ENCODE data around the gene SPAG6. TPM values are rescaled to one million over a fixed set of nuclear protein-coding genes. Genes with fewer than 3 reads are reported as not detected.

SPAG6 gene
- total RNA-seq, 2 experiments from 2014 or later = not detected

DNA sequence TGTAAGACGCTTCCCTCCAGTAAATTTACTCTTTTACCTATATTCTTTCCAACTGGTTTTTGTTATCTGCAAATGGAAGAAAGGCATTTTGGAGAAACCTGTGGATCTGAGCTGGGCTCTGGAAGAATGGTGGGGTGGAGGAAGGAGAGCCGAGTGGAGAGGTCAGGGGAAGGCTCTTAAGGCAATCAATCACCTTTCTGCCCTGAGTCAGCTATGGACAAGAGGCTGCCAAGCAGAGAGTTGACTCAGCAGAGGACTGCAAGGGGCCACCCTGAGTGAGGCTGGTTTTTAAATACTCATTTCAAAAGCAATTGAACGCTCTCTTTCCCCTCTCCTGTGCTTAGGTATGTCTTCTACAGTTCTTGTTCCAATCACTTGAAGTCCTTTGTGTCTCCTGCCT, 81.8 kb downstream of the SPAG6 start:
- Mint-ChIP-seq H3K27me3 (peaks cover 15% of the 10 kb centered on the region), H3K4me3 (no peak overlapping the region), H3K9me3 (no peaks in the 10 kb centered on the region)

DNA sequence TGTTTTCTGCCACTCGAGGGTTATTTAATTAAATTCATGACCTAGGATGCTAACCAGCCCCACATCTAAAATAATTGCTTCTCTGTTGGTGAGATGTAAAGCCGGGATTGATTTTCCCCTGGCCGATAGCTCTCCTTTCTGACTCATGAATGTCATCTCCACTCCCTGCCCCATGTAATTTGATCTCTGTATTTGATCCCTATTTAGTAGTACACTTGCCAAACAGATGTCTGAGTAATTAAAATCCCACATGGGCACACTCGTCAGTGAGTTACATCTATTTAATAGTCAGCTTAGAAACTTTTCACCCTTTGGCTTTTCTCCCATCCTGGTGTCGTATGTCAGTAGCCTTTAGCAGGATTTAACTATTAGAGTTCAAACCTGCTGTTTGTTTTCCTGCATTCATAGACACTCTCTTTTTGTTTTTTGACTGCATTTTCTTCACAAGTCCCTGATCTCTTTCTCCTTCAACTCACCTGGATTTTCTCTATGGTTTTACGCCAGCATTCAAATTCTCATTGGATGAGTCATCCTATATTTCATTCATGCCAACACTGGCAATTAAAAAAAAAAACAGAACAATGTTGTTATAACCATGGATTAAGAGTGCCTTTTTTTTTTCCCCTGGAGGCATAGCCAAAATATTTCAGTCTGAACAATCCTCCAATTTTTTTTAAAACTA, 82.7 kb downstream of the SPAG6 start:
- TF ChIP-seq, protein P1, sequence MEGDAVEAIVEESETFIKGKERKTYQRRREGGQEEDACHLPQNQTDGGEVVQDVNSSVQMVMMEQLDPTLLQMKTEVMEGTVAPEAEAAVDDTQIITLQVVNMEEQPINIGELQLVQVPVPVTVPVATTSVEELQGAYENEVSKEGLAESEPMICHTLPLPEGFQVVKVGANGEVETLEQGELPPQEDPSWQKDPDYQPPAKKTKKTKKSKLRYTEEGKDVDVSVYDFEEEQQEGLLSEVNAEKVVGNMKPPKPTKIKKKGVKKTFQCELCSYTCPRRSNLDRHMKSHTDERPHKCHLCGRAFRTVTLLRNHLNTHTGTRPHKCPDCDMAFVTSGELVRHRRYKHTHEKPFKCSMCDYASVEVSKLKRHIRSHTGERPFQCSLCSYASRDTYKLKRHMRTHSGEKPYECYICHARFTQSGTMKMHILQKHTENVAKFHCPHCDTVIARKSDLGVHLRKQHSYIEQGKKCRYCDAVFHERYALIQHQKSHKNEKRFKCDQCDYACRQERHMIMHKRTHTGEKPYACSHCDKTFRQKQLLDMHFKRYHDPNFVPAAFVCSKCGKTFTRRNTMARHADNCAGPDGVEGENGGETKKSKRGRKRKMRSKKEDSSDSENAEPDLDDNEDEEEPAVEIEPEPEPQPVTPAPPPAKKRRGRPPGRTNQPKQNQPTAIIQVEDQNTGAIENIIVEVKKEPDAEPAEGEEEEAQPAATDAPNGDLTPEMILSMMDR (IDR thresholded peaks at IDR 0.05) = no peak
- DNase-seq (no peak), ATAC-seq (no peak)
- no peak overlapping the region for H3K27ac Mint-ChIP-seq
- POLR2A ChIA-PET = interaction anchor here (1.0 kb wide), 1 partner anchor 9 kb away, joined by 5 read pairs; no protein-coding TSS in a partner anchor
- H3K36me3 Mint-ChIP-seq (ENCODE audit: low read depth) = no peaks in the 10 kb centered on the region
- peaks cover 15% of the 10 kb centered on the region for H3K27me3 Mint-ChIP-seq
- CTCF ChIA-PET = no interaction called here
- intact Hi-C loops (cut with micrococcal nuclease) = loop anchor here (10.0 kb wide), 1 partner anchor 173 kb away; no protein-coding TSS in a partner anchor
- peaks cover 8% of the 10 kb centered on the region for H3K4me1 Mint-ChIP-seq (ENCODE audit: low read depth)
- no peak overlapping the region for H3K4me3 Mint-ChIP-seq
- no peaks in the 10 kb centered on the region for H3K9me3 Mint-ChIP-seq

More for the DNA sequence above, 81.8 kb downstream of the SPAG6 start:
- intact Hi-C loops (cut with micrococcal nuclease) = loop anchor here (10.0 kb wide), 1 partner anchor 172 kb away; no protein-coding TSS in a partner anchor
- TF ChIP-seq, protein P1 (IDR thresholded peaks at IDR 0.05) = no peak
- Mint-ChIP-seq H3K4me1 (ENCODE audit: low read depth) (peaks cover 8% of the 10 kb centered on the region), H3K36me3 (ENCODE audit: low read depth) (no peaks in the 10 kb centered on the region), H3K27ac (no peak overlapping the region)
- ChIA-PET POLR2A (interaction anchor here (1.0 to 1.2 kb wide), 2 partner anchors 10 to 11 kb away, joined by 3 to 5 read pairs; no protein-coding TSS in a partner anchor), CTCF (no interaction called here)
- ATAC-seq (peak; percentile 62), DNase-seq (peak; percentile 18)

DNA sequence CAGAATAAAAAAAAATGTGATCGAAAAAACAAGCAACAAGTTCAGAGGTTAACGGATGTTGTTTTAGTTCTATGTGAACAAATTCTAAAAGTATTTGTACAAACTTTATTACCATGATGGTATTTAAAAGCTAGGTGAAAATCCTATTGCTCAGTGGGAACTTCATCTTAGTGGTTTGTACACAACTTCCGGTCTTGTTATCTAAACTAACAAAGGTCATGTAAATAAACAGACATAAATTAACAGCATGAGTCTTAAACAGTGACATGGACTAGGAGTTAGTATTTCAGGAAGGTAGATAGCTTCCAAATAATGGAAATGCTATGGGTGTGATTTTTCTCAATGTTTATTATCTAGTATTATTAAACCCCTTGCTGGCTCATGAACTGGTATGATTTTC, 83.8 kb downstream of the SPAG6 start:
- DNase-seq = no peak
- CTCF ChIA-PET = interaction anchor here (0.6 to 1.3 kb wide), 4 partner anchors 84 to 426 kb away, joined by 3 read pairs; partner anchors contain the start of genes DNAJC1 and SPAG6
- POLR2A ChIA-PET = interaction anchor here (1.1 kb wide), 1 partner anchor 176 kb away, joined by 3 read pairs; no protein-coding TSS in a partner anchor
- ATAC-seq = no peak
- intact Hi-C loops (cut with micrococcal nuclease) = loop anchor here (10.0 kb wide), 1 partner anchor 174 kb away; no protein-coding TSS in a partner anchor
- TF ChIP-seq, protein P1 (IDR thresholded peaks at IDR 0.05) = no peak
- Mint-ChIP-seq H3K36me3 (ENCODE audit: low read depth) (no peaks in the 10 kb centered on the region), H3K4me1 (ENCODE audit: low read depth) (peaks cover 13% of the 10 kb centered on the region), H3K4me3 (no peak overlapping the region), H3K9me3 (no peaks in the 10 kb centered on the region), H3K27me3 (peaks cover 15% of the 10 kb centered on the region), H3K27ac (no peak overlapping the region)

DNA sequence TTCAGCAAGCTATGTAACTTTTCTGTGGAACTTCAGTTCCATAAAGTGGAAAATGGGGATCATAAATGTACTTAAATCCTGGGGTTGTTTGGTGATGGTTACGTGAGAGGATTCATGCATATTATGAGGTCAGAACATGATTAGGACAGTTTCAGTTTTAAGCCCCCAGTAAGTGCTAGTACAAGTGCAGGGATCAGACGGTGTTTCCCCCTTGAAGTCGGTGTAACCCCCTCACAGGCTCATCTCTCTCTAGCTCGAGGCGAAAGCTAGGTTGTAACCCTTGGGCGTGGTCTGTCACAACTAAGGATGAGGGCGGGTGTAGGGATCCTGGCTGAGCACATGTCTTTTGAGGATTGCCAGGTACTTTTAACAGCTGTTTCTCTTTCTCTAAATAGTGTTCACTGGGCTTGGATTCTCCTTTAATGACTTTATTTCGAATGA, 84.7 kb downstream of the SPAG6 start:
- peak; percentile 72 for ATAC-seq
- Mint-ChIP-seq H3K4me3 (no peak overlapping the region), H3K4me1 (ENCODE audit: low read depth) (peaks cover 21% of the 10 kb centered on the region), H3K9me3 (no peaks in the 10 kb centered on the region), H3K27ac (no peak overlapping the region), H3K36me3 (ENCODE audit: low read depth) (no peaks in the 10 kb centered on the region), H3K27me3 (peaks cover 15% of the 10 kb centered on the region)
- peak; percentile 26 for DNase-seq
- intact Hi-C loops (cut with micrococcal nuclease) = loop anchor here (10.0 kb wide), 3 partner anchors 65 to 425 kb away; partner anchors contain the start of gene DNAJC1
- ChIA-PET POLR2A (interaction anchor here (1.1 kb wide), 1 partner anchor 177 kb away, joined by 3 read pairs; no protein-coding TSS in a partner anchor), CTCF (interaction anchor here (1.2 to 1.3 kb wide), 2 partner anchors 144 to 427 kb away, joined by 3 read pairs; partner anchors contain the start of gene DNAJC1)
- TF ChIP-seq, protein P1 (IDR thresholded peaks at IDR 0.05) = no peak

DNA sequence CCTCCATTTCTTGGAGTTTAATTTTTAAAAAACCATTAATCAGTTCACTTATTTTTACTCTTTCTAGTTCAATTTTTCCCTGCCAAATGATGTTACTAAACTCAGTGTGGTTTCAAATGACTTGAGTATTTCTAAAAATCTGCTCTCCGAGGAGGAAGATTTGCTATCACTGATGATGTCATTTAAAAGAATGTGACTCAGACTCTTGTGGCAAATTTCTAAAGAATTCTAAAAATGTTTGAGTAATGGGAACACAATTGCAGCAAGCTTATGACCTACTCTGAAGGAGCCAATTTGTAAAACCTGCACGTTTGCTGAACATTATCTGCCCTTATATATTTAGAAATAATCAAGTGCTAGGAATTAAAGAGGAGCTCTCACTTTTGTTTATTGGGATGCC, 88.6 kb downstream of the SPAG6 start:
- CTCF ChIA-PET = no interaction called here
- DNase-seq = no peak
- intact Hi-C loops (cut with micrococcal nuclease) = loop anchor here (10.0 kb wide), 2 partner anchors 69 to 429 kb away; partner anchors contain the start of gene DNAJC1
- POLR2A ChIA-PET = no interaction called here
- ATAC-seq = no peak
- Mint-ChIP-seq H3K4me1 (ENCODE audit: low read depth) (peaks cover 46% of the 10 kb centered on the region), H3K4me3 (no peak overlapping the region), H3K9me3 (no peaks in the 10 kb centered on the region), H3K27ac (no peak overlapping the region), H3K27me3 (peaks cover 7% of the 10 kb centered on the region), H3K36me3 (ENCODE audit: low read depth) (peaks cover 2% of the 10 kb centered on the region)
- TF ChIP-seq, protein P1 (IDR thresholded peaks at IDR 0.05) = no peak

Data from activated CD8-positive, alpha-beta T cell treated with anti-CD3 and anti-CD28 coated beads for 36 hours (primary cell).